Activated T-helper 2 cell treated with anti-CD3 and anti-CD28 coated beads, Interferon-gamma antibody, Interleukin-2, Interleukin-4, amounts not matched to agents 10 μg/mL and 5 μg/mL and 100 μg/mL, durations not matched to agents 14 hours and 24 hours and 36 hours (primary cell): ENCODE data around the gene GNRH2. TPM values are rescaled to one million over a fixed set of nuclear protein-coding genes. Genes with fewer than 3 reads are reported as not detected.
"Not testable (repeated sequence)": the region's sequence is repeated elsewhere in the genome, so short reads cannot be mapped to it uniquely, and the experiment has no call there.

ENCODE experiments used
- DNase-seq: peaks from one replicate; pipeline ENCODE4 v3.0.0; 2021; ENCODE audit warnings: low spot score
- H3K27ac Mint-ChIP-seq: one replicate; pipeline ENCODE4 v1.8.0; 2021; ENCODE audit warnings: mixed read lengths
- H3K27me3 Mint-ChIP-seq: one replicate; pipeline ENCODE4 v1.8.0; 2021; ENCODE audit warnings: low read depth, mixed read lengths
- H3K36me3 Mint-ChIP-seq: one replicate; pipeline ENCODE4 v1.8.0; 2021; ENCODE audit warnings: low read depth, mixed read lengths
- H3K4me1 Mint-ChIP-seq: one replicate; pipeline ENCODE4 v1.8.0; 2021; ENCODE audit warnings: low read depth, mixed read lengths
- H3K4me3 Mint-ChIP-seq: one replicate; pipeline ENCODE4 v1.8.0; 2021; ENCODE audit warnings: low read depth, mild to moderate bottlenecking, moderate library complexity, mixed read lengths
- H3K9me3 Mint-ChIP-seq: one replicate; pipeline ENCODE4 v1.8.0; 2021; ENCODE audit warnings: mixed read lengths
- intact Hi-C: fragments of 100-400 bp; cut with micrococcal nuclease; formaldehyde crosslinking; loops from one replicate; pipeline ENCODE4 v1.15.1; 2023
- total RNA-seq: library from RNA; stranded (reverse); gene quantifications from 2 replicates; pipeline ENCODE4 v1.2.3, GENCODE V29; 2022

Gene GNRH2
- total RNA-seq, 1 donor from 2014 or later: 3.7 TPM

- H3K36me3 Mint-ChIP-seq: peaks cover 76% of the 10 kb centered on the region
- H3K9me3 Mint-ChIP-seq, intact Hi-C loops, H3K4me1 Mint-ChIP-seq, DNase-seq, H3K4me3 Mint-ChIP-seq, H3K27ac Mint-ChIP-seq, H3K27me3 Mint-ChIP-seq: not testable (repeated sequence)
Observed at GRCh38 chr20:3022559-3023490, 20.6 kb upstream of the GNRH2 start.

DNA sequence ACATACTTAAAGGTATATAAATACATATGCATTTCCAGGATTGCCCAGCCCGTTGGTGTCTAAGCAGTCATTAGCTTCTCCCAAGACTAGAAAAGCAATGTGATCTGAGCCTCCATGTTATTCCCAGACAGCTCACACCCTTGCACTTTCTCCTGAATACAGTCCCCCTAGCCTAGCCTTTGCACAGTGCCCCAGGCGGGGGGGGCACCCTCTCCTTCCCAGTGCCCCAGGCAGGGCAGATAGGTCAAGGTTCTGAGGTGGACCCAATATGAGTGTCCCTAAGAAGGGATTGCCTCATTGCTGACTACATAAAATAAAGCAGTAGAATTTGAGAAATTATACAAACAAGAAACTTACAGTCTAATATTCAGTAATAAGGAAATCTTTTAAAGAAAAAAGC lies 15.4 kb upstream of the GNRH2 start:
- H3K36me3 Mint-ChIP-seq: peaks cover 63% of the 10 kb centered on the region

GRCh38 chr20:3031524-3032147 lies 11.8 kb upstream of the GNRH2 start:
- H3K4me1 Mint-ChIP-seq: peaks cover 4% of the 10 kb centered on the region
- peaks cover 57% of the 10 kb centered on the region for H3K36me3 Mint-ChIP-seq

More for the DNA sequence above, 15.4 kb upstream of the GNRH2 start:
- intact Hi-C loops: no loop called here
- Mint-ChIP-seq H3K27me3 (no peaks in the 10 kb centered on the region), H3K9me3 (no peaks in the 10 kb centered on the region), H3K4me1 (peaks cover 4% of the 10 kb centered on the region), H3K27ac (no peak overlapping the region), H3K4me3 (no peak overlapping the region)
- no peak for DNase-seq

GRCh38 chr20:3032624-3033023 lies 10.8 kb upstream of the GNRH2 start:
- Mint-ChIP-seq H3K9me3 (no peaks in the 10 kb centered on the region), H3K4me1 (peaks cover 4% of the 10 kb centered on the region), H3K36me3 (peaks cover 54% of the 10 kb centered on the region), H3K27ac (no peak overlapping the region), H3K27me3 (no peaks in the 10 kb centered on the region), H3K4me3 (no peak overlapping the region)
- intact Hi-C loops: loop anchor here (5.0 kb wide), 1 partner anchor 45 kb away; no protein-coding TSS in a partner anchor
- DNase-seq: no peak

More at GRCh38 chr20:3031524-3032147, 11.8 kb upstream of the GNRH2 start:
- H3K9me3 Mint-ChIP-seq: no peaks in the 10 kb centered on the region
- H3K4me3 Mint-ChIP-seq: no peak overlapping the region
- intact Hi-C loops: loop anchor here (5.0 kb wide), 1 partner anchor 44 kb away; no protein-coding TSS in a partner anchor
- DNase-seq: no peak
- no peaks in the 10 kb centered on the region for H3K27me3 Mint-ChIP-seq
- H3K27ac Mint-ChIP-seq: no peak overlapping the region

DNA sequence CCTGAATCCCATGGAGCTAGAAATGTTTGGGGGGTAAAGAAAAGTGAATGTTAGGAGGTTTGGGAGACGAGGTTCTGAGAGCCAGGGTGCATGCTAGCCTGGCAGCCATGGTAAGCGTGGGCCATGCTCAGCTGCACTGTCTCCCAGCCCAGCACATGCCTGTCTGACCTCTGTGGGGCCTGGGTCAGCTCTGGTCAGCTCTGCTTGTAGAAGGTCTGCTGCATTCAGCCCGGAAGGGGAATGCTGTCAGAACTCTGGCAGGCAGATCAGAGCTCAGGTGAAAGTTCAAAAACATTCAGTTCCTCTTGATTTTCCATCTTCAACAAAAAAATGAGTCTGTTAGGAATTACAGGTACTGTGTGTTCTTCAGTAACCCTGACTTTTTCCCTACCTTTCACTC lies 5.8 kb upstream of the GNRH2 start:
- DNase-seq: no peak
- H3K27ac Mint-ChIP-seq: no peak overlapping the region
- H3K4me3 Mint-ChIP-seq: no peak overlapping the region
- no peaks in the 10 kb centered on the region for H3K27me3 Mint-ChIP-seq
- H3K4me1 Mint-ChIP-seq: peaks cover 2% of the 10 kb centered on the region
- H3K9me3 Mint-ChIP-seq: no peaks in the 10 kb centered on the region
- intact Hi-C loops: no loop called here
- peaks cover 72% of the 10 kb centered on the region for H3K36me3 Mint-ChIP-seq

DNA sequence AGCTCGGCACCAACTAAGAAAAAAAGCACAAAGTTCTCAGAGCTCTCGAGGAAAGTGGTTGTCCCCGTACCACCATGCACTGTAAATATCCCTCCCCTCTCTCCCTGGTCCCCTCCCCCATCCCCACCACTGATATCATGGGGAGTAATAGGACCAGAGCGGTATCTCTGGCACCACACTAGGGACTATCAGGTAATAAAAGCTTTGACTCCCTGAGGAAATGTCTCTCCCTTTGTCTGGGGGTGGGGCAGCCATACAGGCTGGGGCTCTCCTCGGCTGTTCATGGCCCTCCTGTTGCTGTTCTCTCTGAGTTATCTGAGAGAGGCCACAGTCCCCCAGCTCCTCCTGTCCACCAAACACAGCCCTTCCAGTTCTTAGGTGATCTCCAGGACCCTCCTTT lies 5.0 kb upstream of the GNRH2 start:
- H3K4me1 Mint-ChIP-seq: peaks cover 2% of the 10 kb centered on the region
- no peaks in the 10 kb centered on the region for H3K9me3 Mint-ChIP-seq
- no peak for DNase-seq
- intact Hi-C loops: no loop called here
- H3K27me3 Mint-ChIP-seq: no peaks in the 10 kb centered on the region
- H3K36me3 Mint-ChIP-seq: peaks cover 72% of the 10 kb centered on the region
- no peak overlapping the region for H3K4me3 Mint-ChIP-seq
- H3K27ac Mint-ChIP-seq: peak overlapping the region; percentile 14

DNA sequence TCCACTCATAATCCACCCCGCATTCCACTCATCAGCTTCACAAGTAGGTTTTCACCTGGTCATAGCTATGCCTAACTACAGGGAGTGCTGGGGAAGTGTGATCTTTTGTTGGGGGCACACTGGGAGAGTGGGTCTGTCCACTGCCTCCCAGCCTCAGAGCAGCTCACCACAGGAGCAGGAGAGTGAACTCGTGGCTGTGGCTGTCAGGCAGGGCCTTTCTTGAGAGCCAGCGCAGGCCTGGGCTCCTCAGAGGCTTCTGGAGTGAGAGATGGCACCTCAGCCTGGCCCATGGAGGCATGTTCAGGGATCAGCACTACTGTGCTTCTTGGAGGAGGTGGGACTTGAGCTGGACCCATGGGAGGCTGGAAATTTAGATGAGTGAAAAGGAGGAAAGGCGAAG lies 4.0 kb upstream of the GNRH2 start:
- H3K4me3 Mint-ChIP-seq: no peak overlapping the region
- H3K9me3 Mint-ChIP-seq: no peaks in the 10 kb centered on the region
- H3K27ac Mint-ChIP-seq: peak overlapping the region; percentile 51
- DNase-seq: no peak
- H3K36me3 Mint-ChIP-seq: peaks cover 69% of the 10 kb centered on the region
- intact Hi-C loops: no loop called here
- H3K4me1 Mint-ChIP-seq: peaks cover 2% of the 10 kb centered on the region
- no peaks in the 10 kb centered on the region for H3K27me3 Mint-ChIP-seq

- intact Hi-C loops: no loop called here
- Mint-ChIP-seq H3K36me3 (peaks cover 64% of the 10 kb centered on the region), H3K4me1 (peaks cover 5% of the 10 kb centered on the region), H3K27me3 (no peaks in the 10 kb centered on the region), H3K9me3 (no peaks in the 10 kb centered on the region), H3K4me3 (no peak overlapping the region), H3K27ac (peak overlapping the region; percentile 51)
- no peak for DNase-seq
Observed at GRCh38 chr20:3040086-3040485, 3.3 kb upstream of the GNRH2 start.

DNA sequence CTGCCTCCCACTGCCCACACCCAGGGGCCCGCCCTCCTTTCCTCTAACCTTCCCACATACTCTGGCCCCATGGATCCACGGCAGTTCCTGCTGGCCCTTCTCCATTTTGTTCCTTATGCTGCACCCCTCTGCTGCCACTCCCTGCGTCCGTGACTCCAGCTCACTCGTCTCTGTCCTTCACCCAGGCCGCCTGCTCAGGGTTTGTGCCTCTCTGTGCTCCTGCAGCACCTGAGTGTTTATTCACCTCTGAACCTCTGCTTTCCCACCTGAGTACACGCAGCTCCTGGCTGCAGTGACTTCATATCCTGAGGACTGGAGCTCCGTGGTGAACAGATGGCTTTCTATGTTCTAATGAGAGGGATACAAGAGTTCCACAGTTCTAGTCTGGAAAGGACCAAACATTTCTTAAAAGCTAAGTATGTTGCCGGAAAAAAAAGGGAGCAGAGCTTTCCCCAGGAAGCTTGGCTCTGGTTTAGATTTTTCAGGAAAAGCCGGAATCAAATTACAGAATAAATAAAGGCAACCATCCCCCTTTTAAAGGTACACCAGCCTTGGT lies 1.5 kb upstream of the GNRH2 start:
- intact Hi-C loops: no loop called here
- H3K36me3 Mint-ChIP-seq: peaks cover 57% of the 10 kb centered on the region
- DNase-seq: no peak

GRCh38 chr20:3042625-3043024 lies 797 bp upstream of the GNRH2 start:
- H3K9me3 Mint-ChIP-seq: no peaks in the 10 kb centered on the region
- H3K27ac Mint-ChIP-seq: no peak overlapping the region
- H3K4me1 Mint-ChIP-seq: peaks cover 12% of the 10 kb centered on the region
- no peak for DNase-seq
- H3K36me3 Mint-ChIP-seq: peaks cover 58% of the 10 kb centered on the region
- no peak overlapping the region for H3K4me3 Mint-ChIP-seq
- no peaks in the 10 kb centered on the region for H3K27me3 Mint-ChIP-seq
- intact Hi-C loops: no loop called here

More for the DNA sequence above, 1.5 kb upstream of the GNRH2 start:
- Mint-ChIP-seq H3K4me3 (no peak overlapping the region), H3K27me3 (no peaks in the 10 kb centered on the region), H3K27ac (no peak overlapping the region), H3K9me3 (no peaks in the 10 kb centered on the region), H3K4me1 (peaks cover 12% of the 10 kb centered on the region)

DNA sequence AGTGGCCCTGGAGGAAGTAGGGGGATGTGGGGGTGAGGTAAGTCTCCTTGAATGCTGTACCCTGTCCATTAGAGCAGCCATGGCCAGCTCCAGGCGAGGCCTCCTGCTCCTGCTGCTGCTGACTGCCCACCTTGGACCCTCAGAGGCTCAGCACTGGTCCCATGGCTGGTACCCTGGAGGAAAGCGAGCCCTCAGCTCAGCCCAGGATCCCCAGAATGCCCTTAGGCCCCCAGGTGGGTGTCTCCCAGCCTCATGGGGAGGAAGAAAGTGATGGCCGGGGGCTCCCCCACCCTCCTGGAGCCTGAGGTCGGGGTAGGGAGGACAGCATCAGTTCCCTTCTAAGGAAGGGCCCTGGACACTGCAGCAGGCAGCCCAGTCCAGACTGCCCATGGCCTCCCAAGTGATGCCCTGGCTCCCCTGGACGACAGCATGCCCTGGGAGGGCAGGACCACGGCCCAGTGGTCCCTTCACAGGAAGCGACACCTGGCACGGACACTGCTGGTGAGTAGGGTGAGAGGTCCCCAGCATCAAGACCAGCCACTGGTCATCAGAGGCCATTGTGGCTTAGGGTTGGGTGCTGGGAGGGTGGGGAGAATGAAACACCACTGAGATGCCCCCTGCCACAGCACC lies 1.0 kb downstream of the GNRH2 start:
- Mint-ChIP-seq H3K27ac (peak overlapping the region; percentile 49), H3K36me3 (peaks cover 57% of the 10 kb centered on the region), H3K27me3 (no peaks in the 10 kb centered on the region), H3K4me1 (peaks cover 12% of the 10 kb centered on the region), H3K9me3 (no peaks in the 10 kb centered on the region), H3K4me3 (peak overlapping the region; percentile 86)
- intact Hi-C loops: loop anchor here (2.0 kb wide), 2 partner anchors 60 to 172 kb away; partner anchors contain the start of gene PTPRA
- no peak for DNase-seq

DNA sequence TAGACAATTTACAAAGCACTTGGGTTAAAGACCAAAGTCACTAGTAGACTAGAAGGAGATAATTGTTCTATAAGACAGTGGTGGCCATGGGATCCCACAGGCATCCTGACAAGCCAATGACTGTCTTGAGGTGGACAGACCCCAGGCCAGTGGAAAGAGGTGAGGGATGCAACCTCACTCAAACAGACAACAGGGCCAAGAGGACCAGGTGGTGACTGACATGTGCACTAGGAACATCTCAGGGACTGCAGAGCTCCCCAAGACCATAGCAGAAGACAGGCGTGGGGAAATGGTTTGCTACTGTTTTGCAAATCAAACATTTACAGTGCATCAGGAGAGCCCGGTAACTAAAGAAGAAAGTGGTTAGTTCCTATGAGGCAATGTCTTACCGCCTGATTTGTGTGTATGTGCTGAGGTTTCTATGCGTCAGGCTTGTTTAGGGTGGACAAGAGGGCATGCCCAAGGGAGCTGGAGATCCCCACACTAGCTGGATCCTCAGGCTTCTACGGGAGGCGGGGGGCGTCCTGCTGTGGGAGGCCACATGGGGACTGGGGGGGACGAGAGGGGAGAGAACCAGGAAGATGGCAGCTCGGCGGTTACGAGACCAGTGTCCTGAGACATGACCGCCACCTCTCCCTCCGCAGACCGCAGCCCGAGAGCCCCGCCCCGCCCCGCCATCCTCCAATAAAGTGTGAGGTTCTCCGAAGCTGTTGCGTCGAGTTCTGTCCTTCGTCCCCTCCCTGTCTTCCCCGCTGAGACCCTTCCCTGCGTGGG lies 1.8 kb downstream of the GNRH2 start:
- no peak for DNase-seq
- Mint-ChIP-seq H3K4me1 (peaks cover 12% of the 10 kb centered on the region), H3K27ac (peak overlapping the region; percentile 81), H3K9me3 (no peaks in the 10 kb centered on the region), H3K27me3 (no peaks in the 10 kb centered on the region), H3K4me3 (peak overlapping the region; percentile 86), H3K36me3 (peaks cover 59% of the 10 kb centered on the region)
- intact Hi-C loops: loop anchor here (1.0 to 5.0 kb wide), 4 partner anchors 31 to 172 kb away; partner anchors contain the start of genes FASTKD5, PTPRA and UBOX5
